HG02571 (cell line): ENCODE measurements around the gene ANTXR1.

ENCODE experiments used
- ATAC-seq: cut with Tn5 transposase; IDR thresholded peaks from one replicate; pipeline ENCODE4 v1.9.1; 2021; ENCODE audit warnings: mild to moderate bottlenecking, moderate library complexity; ENCODE audit not compliant: unreplicated experiment

ANTXR1 gene

GRCh38 chr2:69001879-69002278, 11.1 kb upstream of the ANTXR1 start:
- no peak for ATAC-seq

- no peak for ATAC-seq
Observed at GRCh38 chr2:69003731-69004130, 9.2 kb upstream of the ANTXR1 start.

GRCh38 chr2:69007169-69007568, 5.8 kb upstream of the ANTXR1 start:
- ATAC-seq, result no peak

GRCh38 chr2:69007603-69008002, 5.4 kb upstream of the ANTXR1 start:
- ATAC-seq, result no peak

GRCh38 chr2:69010437-69011194, 2.4 kb upstream of the ANTXR1 start:
- ATAC-seq, result no peak

GRCh38 chr2:69011611-69012157, 1.3 kb upstream of the ANTXR1 start:
- ATAC-seq, result no peak

- no peak for ATAC-seq
Observed at GRCh38 chr2:69012310-69013141, 453 bp upstream of the ANTXR1 start.

GRCh38 chr2:69013840-69014821, 1.2 kb downstream of the ANTXR1 start:
- ATAC-seq, result no peak

- no peak for ATAC-seq
Observed at GRCh38 chr2:69017080-69017479, 4.1 kb downstream of the ANTXR1 start.

- no peak for ATAC-seq
Observed at GRCh38 chr2:69017835-69018234, 4.9 kb downstream of the ANTXR1 start.

GRCh38 chr2:69018678-69019095, 5.7 kb downstream of the ANTXR1 start:
- no peak for ATAC-seq

- no peak for ATAC-seq
Observed at GRCh38 chr2:69020496-69021426, 7.8 kb downstream of the ANTXR1 start.

- ATAC-seq, result no peak
Observed at GRCh38 chr2:69021727-69022126, 8.7 kb downstream of the ANTXR1 start.

GRCh38 chr2:69022548-69022947, 9.6 kb downstream of the ANTXR1 start:
- ATAC-seq, result no peak

- no peak for ATAC-seq
Observed at GRCh38 chr2:69023236-69023635, 10.3 kb downstream of the ANTXR1 start.

- ATAC-seq, result no peak
Observed at GRCh38 chr2:69026026-69026425, 13.0 kb downstream of the ANTXR1 start.

GRCh38 chr2:69026691-69027459, 13.9 kb downstream of the ANTXR1 start:
- no peak for ATAC-seq

GRCh38 chr2:69030800-69031428, 17.9 kb downstream of the ANTXR1 start:
- no peak for ATAC-seq
